Urinary bladder (tissue), 4 donors: ENCODE measurements around the gene TNFAIP8. TPM values are rescaled to one million over a fixed set of nuclear protein-coding genes. Genes with fewer than 3 reads are reported as not detected.

Source experiments
- DNase-seq: peaks from one replicate; pipeline ENCODE4 v3.0.0-alpha.2; 2015; ENCODE audit errors: extremely low spot score
- H3K27ac ChIP-seq: one replicate; pipeline ENCODE4 v1.5.1; 2013; ENCODE audit warnings: low read depth, mild to moderate bottlenecking, moderate library complexity
- H3K36me3 ChIP-seq: one replicate; pipeline ENCODE4 v1.6.1; 2013; ENCODE audit warnings: mild to moderate bottlenecking, moderate library complexity; ENCODE audit not compliant: insufficient read depth
- H3K4me1 ChIP-seq: one replicate; pipeline ENCODE4 v1.6.1; 2013; ENCODE audit warnings: mild to moderate bottlenecking, moderate library complexity; ENCODE audit not compliant: insufficient read depth
- H3K4me3 ChIP-seq: one replicate; pipeline ENCODE4 v1.5.1; 2013; ENCODE audit warnings: low read depth, low read length
- WGBS: extraction: QIAGEN DNeasy Blood & Tissue Kit; methylation state at CpG from one replicate; pipeline ENCODE4 v1.1.7; 2013; 5-methylcytosine and 5-hydroxymethylcytosine counted together
- polyA plus RNA-seq: library from polyadenylated mRNA; stranded (reverse); fragments of 200-250 nt; gene quantifications from one replicate; pipeline ENCODE4 v1.2.3, GENCODE V29; 2013
- total RNA-seq: library from RNA; depleted of rRNA; stranded (reverse); fragments of >200 nt; gene quantifications from one replicate; pipeline ENCODE4 v1.2.3, GENCODE V29; 2014
- donor health status: healthy with polysubstance abuse.
- donor health status: healthy.

Gene TNFAIP8
- total and polyA plus RNA-seq, 2 donors, result 21.6 to 49.9 TPM

DNA sequence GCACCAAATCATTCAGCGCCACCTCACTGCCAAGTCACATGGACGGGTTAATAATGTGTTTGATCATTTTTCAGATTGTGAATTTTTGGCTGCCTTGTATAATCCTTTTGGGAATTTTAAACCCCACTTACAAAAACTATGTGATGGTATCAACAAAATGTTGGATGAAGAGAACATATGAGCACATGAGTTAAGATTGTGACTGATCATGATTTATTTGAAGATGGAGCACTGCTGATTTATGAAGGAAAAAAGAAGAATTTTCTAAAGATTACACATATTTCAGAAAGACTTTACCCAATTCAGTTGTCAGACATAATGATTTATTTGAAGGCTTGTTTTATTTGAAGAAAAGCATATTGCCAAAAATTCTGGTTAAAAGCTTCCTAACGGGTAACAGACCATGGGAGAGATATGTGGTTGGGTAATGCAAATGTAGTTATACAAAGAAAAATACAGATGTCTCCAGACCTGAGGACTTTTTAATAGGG lies 37.4 kb downstream of the TNFAIP8 start:
- no peaks in the 10 kb centered on the region for H3K4me1 ChIP-seq
- H3K27ac ChIP-seq, result no peak overlapping the region
- peaks cover 3% of the 10 kb centered on the region for H3K36me3 ChIP-seq
- no peak overlapping the region for H3K4me3 ChIP-seq
- WGBS, result 81% methylated on average over 3 of the region's 3 CpGs
- DNase-seq, result no peak

DNA sequence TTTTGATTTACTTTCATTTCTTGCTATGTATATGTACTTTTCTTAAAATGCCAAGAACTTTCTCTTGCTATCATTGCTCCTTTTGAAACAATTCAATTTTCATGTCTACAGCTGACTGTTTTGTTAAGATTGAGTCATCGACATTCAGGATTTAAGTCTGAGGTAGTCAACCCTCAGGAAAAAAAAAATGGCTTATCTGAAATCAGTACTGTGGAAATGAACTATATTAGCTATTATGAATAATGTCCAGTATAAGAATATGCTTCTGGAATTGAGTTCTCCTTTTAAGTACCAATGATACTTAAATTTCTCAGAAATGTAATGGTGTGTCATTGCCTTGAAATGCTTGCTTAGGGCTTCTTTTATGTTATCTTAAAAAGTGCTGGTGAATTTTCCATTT lies 37.9 kb downstream of the TNFAIP8 start:
- DNase-seq, result no peak
- no peak overlapping the region for H3K4me3 ChIP-seq
- WGBS, result 86% methylated on average over 1 of the region's 1 CpG
- peaks cover 3% of the 10 kb centered on the region for H3K36me3 ChIP-seq
- no peak overlapping the region for H3K27ac ChIP-seq
- H3K4me1 ChIP-seq, result no peaks in the 10 kb centered on the region

DNA sequence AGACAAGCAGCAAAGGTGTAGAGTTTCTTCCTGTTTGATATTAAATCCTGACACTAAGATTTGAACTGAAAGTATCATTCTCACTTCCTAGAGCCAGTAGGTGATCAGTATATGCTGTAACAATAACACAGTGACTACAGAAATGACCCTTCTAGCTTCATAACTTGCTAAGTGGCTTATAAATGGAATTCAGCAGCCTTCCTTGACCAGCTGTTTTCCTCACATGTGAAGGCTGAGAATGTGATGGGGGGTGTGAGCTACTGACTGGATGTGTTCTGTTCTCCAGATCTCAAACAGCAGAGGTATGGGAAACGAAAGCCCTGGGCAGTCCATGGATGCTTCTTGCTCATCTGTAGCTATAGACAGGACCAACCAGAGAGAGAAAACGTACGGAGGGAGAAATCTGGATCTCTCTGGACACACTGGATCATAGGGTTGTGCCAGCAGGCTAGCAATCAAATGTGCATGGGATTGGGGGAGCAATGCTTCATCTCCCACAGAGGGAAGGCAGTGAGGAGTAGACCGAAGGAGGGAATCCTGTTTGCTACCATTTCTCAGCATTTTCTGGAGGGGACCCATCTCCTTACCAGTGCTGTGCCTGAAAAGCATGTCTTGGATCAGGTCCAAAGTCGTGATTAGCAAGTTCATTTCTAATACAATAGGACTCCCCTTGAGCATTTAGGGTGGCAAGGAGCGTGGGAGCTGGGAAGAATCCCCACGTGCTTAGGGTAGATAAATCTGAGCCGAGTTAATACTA lies 39.4 kb downstream of the TNFAIP8 start:
- WGBS, result 89% methylated on average over 8 of the region's 8 CpGs
- Histone ChIP-seq H3K4me1 (no peaks in the 10 kb centered on the region), H3K4me3 (no peak overlapping the region), H3K36me3 (peaks cover 3% of the 10 kb centered on the region), H3K27ac (no peak overlapping the region)
- no peak for DNase-seq

DNA sequence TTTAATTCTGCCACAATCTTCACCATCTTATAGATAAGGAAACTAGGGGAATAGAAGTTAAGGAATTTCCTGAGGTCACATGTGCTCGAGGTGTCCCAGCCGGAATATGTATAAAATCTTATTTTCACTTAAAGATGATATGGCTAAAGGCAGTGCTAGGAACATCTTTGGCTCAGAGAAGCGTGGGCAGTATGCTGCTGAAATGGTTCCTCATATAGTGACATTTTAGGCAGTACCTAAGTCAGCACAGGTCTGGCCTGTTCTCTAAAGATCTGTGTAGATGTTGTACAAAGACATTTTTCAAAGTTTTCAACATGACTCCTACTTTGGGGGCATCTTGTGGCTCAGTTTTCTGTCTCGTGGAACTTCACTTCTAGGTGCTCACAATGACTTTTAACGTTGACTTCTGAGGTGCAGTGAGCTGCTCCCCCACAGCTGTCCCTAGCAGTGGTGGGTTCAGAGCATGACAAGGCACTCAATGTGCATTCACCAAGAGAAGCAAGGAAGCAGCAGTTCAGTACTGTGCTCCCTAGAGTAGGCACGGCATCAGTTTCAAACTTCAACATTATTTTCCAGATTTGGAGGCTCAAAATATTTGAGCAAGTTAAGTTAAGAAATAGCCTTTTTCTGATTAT lies 40.3 kb downstream of the TNFAIP8 start:
- no peak overlapping the region for H3K4me3 ChIP-seq
- no peak overlapping the region for H3K27ac ChIP-seq
- H3K36me3 ChIP-seq, result peaks cover 3% of the 10 kb centered on the region
- 94% methylated on average over 6 of the region's 6 CpGs for WGBS
- DNase-seq, result no peak
- no peaks in the 10 kb centered on the region for H3K4me1 ChIP-seq

DNA sequence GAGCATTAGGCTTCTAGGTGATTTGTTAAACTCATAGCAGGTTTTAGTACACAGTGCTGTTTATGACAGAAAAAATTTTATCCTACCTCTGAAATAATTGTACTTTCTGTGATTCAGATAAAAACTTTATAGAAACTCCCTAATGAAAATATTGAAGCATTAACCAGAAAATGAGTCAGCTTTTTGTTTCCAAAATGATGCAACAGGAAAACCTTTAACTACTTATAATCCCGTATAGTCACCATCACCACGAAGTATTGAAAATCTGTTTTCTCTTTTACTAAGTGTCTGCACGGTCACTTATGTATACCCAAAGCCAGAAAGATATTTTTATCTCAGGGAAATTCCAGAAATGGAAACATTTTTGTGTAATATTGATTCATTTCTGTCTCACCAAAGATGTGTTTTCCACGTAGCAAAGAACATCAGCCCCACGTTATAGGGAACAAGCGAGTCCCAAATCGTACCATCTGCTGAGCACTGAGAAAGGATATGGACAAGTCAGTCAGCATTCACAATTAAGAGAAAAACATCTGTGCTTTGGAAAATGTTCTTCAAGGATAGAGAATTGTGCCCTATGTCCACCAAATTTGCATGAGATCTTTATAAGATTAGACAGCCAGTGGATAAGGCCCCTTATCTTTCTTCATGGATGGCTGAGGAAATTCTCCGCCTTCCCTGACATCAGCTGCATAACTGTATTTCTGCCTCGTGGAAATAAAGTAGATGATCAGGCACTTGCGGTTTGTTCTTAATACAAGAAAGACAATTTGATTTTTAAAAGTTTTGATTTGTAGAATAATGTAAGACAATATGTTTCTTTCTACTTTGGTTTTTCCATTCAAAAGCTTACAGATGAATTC lies 41.9 kb downstream of the TNFAIP8 start:
- Histone ChIP-seq H3K27ac (no peak overlapping the region), H3K4me1 (no peaks in the 10 kb centered on the region), H3K36me3 (peaks cover 3% of the 10 kb centered on the region), H3K4me3 (no peak overlapping the region)
- no peak for DNase-seq
- WGBS, result 56% methylated on average over 10 of the region's 10 CpGs

DNA sequence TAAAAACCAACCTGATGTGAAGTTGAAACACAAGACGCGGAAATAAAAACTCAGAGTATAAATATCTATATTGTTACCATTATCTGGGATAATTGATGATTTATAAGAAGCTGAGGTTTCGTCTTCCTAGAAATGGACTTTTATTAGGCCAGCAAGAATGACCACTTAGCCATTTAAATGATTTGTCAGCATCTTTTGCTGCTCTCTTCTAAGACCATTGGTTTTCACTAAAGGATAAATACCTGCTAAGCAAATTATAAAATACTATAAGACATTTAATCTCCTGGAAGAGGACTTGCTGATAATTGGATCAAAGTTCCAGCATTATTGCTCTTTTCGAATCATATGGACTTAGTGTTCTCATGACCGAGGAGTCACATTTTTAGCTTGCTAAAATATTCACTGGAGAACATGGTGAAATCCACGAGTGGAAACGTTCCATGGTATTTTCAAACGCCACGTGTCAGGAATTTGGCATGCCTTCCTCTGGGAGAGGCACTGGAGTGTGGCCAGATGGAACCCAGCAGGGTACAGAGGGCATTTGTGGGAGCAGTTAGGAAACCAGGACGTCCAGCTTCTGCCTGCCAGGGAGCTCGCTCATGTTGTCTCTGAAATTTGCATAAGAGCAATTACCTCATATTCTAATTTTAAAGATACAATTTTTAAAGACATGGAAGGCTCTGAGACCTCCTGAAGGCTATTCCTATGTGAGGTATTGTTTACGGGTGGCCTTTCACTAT lies 43.1 kb downstream of the TNFAIP8 start:
- H3K4me1 ChIP-seq, result no peaks in the 10 kb centered on the region
- no peak for DNase-seq
- no peak overlapping the region for H3K27ac ChIP-seq
- H3K4me3 ChIP-seq, result no peak overlapping the region
- H3K36me3 ChIP-seq, result no peaks in the 10 kb centered on the region
- 60% methylated on average over 12 of the region's 12 CpGs for WGBS

DNA sequence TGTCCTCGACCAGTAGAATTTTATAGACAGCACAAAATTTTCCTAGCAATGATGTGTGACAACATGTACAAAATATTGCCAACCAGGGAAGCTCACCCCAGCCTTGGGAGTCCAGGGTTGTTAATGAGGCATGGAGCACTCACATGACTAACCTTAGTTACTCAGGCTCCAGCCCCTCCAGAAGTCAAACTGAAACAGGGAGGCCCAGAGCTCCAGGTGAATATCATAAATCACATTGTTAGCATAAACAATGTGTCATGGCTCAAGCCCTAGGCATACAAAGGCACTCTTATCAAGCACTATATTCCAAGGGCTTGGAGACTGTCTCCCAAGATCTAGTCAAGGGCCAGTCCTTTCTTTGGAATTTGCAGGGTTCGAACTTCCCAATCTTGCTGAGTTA lies 44.4 kb downstream of the TNFAIP8 start:
- 63% methylated on average over 2 of the region's 2 CpGs for WGBS
- no peak for DNase-seq
- H3K4me1 ChIP-seq, result no peaks in the 10 kb centered on the region
- no peak overlapping the region for H3K27ac ChIP-seq
- H3K36me3 ChIP-seq, result no peaks in the 10 kb centered on the region
- H3K4me3 ChIP-seq, result no peak overlapping the region

DNA sequence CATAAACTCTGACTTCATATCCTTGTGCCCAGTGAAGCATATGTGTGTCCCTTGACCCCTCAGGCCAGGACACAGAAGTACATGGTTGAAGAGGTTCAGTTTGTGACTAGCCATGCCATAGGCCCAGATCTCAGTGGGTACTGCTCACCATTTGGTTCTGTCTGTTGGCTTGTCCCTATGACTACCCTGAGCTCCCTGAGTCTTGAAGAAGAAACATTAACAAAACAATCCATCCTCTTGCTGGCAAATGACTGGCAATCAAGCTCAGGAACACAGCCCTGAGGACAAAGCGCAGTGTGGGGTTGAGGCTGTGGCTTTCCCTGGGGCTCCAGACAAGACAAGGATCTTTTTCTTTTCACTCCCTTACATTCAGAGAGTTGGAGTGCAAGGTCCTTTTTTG lies 46.3 kb downstream of the TNFAIP8 start:
- no peak overlapping the region for H3K27ac ChIP-seq
- no peak overlapping the region for H3K4me3 ChIP-seq
- H3K4me1 ChIP-seq, result no peaks in the 10 kb centered on the region
- WGBS, result 96% methylated on average over 1 of the region's 1 CpG
- no peaks in the 10 kb centered on the region for H3K36me3 ChIP-seq
- no peak for DNase-seq

DNA sequence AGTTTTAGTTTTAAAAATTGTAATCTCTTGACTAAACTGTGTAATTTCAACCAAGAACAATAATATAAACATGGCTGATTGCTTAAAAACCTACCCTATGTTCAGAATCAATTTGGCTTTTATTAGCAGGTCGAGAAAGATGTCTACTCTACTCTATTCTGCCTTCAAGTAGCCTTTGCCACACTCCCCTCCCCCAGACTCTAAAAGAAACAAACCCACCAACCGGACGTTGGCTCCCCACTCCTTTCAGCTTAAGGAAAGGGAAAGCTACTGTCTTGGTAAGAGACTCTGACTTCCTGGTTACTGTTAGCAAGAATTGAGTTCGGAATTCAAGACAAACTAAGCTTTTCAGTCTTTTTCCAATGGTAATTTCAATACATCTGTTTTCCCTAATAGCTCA lies 46.7 kb downstream of the TNFAIP8 start:
- Histone ChIP-seq H3K4me1 (no peaks in the 10 kb centered on the region), H3K36me3 (no peaks in the 10 kb centered on the region), H3K27ac (no peak overlapping the region), H3K4me3 (no peak overlapping the region)
- 45% methylated on average over 4 of the region's 4 CpGs for WGBS
- DNase-seq, result no peak

DNA sequence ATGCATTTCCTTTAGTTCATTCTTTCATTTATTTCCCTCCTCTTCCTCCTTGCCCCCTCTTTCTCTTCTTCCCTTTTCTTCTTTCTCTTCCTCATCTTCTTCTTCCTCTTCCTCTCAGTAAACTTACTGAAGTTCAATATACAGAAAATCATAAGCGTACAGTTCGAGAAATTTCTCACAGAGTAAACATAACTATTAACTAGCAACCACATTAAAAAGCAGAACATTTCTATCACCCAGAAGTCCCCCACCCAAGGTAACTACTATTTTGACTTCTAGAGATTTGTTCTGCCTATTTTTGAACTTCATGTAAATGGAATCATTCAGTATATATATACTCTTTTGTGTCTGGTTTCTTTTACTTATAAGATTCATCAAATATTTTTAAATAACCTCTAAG lies 48.2 kb downstream of the TNFAIP8 start:
- H3K27ac ChIP-seq, result no peak overlapping the region
- H3K36me3 ChIP-seq, result no peaks in the 10 kb centered on the region
- no peaks in the 10 kb centered on the region for H3K4me1 ChIP-seq
- no peak overlapping the region for H3K4me3 ChIP-seq
- WGBS, result 94% methylated on average over 2 of the region's 2 CpGs
- DNase-seq, result no peak

DNA sequence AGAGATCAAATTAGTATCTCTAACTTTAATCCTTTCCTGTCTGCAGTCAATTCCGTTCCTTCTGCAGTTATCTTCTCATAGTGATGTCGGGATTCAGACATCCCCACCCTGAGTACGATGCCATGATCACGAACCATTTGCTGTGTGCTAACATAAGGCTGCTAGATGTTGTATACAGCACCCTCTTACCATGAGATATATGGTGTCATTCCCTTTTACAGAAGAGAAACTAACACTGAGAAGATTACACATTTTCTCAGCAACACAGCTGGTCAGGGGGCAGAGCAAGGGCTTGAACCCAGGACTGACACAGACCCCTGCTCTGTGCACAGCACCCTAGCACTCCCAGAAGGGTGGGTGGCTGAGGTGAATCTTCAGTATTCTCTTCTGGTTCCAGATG lies 49.6 kb downstream of the TNFAIP8 start:
- no peak for DNase-seq
- Histone ChIP-seq H3K4me1 (no peaks in the 10 kb centered on the region), H3K4me3 (no peak overlapping the region), H3K27ac (no peak overlapping the region), H3K36me3 (no peaks in the 10 kb centered on the region)
- 44% methylated on average over 4 of the region's 4 CpGs for WGBS

DNA sequence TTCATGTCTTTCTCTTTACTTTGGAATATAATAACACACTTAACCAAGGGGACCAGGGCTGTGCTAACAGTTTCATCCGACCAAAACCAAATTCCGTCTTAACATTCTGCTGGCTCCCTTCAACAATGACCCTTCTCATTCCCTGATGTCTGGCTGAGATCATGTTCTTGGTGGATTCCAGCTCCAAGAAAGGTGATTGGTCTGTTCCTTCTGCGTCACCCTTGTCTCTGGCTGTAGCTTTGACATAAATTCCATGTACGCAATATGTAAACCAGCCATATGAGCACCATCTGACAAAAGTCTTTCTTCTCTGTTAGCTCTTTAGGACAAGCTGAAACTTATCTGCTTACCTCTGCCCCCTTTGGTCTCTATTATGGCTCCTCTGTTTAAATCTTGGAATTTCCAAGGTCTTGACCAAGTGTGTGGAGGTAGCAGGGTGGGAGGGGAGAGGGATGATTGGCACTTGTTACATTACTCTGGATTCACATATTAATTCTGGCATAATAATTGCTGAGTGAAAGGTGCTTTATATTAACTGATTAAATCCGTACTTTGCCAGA lies 50.8 kb downstream of the TNFAIP8 start:
- no peak for DNase-seq
- Histone ChIP-seq H3K27ac (no peak overlapping the region), H3K4me1 (no peaks in the 10 kb centered on the region), H3K36me3 (no peaks in the 10 kb centered on the region), H3K4me3 (no peak overlapping the region)
- 90% methylated on average over 5 of the region's 5 CpGs for WGBS

DNA sequence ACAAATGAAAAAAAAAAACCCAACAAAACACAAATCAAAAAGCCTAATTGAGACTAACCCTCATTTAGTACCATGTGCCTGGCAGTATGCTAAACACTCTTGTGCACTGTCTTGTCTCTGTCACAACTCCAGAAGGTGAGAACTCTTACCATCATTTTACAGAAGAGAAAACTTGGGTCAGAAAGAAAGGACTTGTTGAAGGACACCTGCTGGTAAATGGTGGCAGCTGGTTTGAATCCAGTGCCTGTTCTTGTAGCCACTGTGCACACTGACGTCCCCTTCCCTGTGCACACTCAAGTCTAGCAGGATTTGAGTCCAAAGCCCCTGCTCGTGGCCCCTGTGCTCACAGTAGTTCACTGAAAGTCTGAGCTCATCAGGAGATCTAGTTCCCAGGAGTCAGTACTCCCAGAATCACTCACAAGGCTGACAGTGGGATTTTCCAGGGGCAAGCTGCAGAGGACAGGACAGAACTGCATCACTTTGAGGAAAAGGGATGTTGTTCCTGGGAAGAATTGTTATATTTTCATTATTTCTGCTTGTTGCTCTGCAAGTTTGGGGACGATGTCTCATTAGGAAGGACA lies 53.5 kb downstream of the TNFAIP8 start:
- H3K4me1 ChIP-seq, result no peaks in the 10 kb centered on the region
- WGBS, result 80% methylated on average over 3 of the region's 3 CpGs
- H3K4me3 ChIP-seq, result no peak overlapping the region
- H3K36me3 ChIP-seq, result no peaks in the 10 kb centered on the region
- DNase-seq, result no peak
- no peak overlapping the region for H3K27ac ChIP-seq
